HG02763 (cell line): Measurements from ENCODE around the gene ZNF385D.

Experiments used
- ATAC-seq: cut with Tn5 transposase; IDR thresholded peaks from one replicate; pipeline ENCODE4 v1.9.1; 2021; ENCODE audit warnings: mild to moderate bottlenecking, moderate library complexity; ENCODE audit not compliant: unreplicated experiment

Gene ZNF385D

DNA sequence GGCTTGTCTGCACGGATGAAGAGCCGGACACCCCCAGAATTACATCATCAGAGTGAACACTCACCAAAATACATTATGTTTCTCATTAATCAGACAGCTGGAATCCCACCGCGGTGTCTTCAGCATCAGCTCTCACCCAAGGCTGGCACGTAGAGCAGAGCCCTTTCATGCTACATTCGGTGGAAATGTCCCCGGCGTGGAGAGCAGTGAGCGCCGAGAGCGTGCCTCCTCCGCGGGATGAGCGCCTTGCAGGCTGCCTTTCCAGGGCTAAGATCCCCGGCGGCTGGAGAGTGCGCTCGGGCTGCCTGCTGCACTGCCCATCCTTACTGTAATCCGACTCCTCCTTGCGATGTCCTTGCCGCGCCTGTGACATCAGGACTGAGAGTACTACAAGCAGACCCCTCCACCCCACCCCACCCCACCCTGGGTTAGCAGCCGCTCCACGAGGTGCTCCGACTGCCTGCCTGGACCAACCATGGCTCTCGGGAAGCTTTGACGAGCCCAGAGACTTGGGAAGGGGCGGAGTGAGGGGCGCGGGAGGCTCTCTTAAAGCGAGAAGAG lies at the start of gene ZNF385D:
Gene ZNF385D (minus strand): TSS at position 380 of the 561 bp plus-strand sequence. CDS start 294 bp downstream, at position 86.
- no peak for ATAC-seq

- ATAC-seq: no peak
Observed at GRCh38 chr3:21798356-21799088, 47.5 kb upstream of the ZNF385D start.

- ATAC-seq: no peak
Observed at GRCh38 chr3:21795921-21796320, 44.9 kb upstream of the ZNF385D start.

DNA sequence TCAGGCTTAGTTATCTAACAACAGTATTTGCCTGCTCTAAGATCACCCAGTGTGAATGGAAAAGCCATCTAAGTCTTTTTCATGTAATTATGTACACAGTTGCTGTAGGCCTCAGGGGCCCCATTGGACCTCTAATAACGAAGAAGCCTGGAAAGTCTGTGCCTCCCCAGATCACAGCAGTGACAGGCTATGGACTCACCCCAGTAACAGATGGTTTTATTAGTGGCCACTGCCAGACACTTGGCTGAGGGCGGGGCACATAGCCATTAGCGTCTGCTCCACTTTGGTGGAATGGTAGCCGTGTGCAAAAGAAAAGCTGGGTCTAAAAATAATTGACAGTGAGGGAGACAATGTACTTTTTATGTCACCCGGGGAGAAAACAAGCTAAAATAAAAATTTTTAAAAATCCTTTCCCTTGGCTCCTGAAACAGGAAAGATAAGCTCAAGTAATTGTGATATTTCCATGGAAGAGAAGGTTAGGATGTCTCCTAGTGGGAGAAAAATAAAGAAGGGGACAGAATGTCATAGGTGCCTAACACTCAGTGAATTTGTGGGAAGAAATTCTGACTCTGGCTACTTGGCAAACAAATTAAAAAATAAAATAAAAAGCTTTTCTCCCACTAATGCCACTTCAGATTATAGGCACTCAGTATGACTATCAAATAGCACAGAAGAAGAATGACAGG lies 44.3 kb upstream of the ZNF385D start:
- no peak for ATAC-seq

DNA sequence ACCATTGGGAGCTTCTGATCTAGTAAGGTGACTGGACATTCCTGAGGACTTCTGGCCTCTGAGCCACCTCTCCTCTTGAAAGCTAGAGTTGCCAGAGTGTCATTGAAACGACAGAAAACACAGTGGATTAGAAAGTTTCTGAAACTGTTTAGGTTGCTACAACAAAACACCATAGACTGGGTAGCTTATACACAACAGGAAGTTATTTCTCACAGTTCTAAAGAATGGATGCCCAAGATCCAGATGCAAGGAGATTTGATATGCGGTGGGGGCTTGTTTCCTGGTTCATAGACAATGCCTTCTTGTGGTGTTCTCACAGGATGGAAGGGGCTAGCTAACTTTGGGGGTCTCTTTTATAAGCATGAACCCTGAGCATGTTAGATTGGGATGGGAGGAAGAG lies 43.3 kb upstream of the ZNF385D start:
- ATAC-seq: no peak

- ATAC-seq: no peak
Observed at GRCh38 chr3:21792176-21792575, 41.2 kb upstream of the ZNF385D start.

GRCh38 chr3:21791356-21791755 lies 40.3 kb upstream of the ZNF385D start:
- no peak for ATAC-seq

GRCh38 chr3:21790466-21790865 lies 39.5 kb upstream of the ZNF385D start:
- no peak for ATAC-seq

DNA sequence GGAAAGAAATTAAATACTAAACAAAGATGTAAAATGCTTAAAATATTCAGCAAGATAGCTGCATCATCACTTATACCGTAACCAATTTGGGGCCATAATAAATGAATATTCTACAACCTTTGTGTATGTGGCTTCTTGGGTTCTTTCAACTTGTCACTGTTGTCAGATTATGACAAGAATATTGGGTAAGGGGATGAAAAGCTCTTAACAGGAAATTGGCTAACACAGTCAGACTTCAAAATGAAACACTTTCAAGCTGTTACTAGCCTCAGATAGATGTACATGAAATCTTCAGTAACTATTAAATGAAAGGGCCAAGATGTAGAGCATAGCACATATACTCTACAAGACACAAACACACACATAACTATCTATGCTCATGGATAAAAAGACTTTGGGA lies 38.7 kb upstream of the ZNF385D start:
- no peak for ATAC-seq

DNA sequence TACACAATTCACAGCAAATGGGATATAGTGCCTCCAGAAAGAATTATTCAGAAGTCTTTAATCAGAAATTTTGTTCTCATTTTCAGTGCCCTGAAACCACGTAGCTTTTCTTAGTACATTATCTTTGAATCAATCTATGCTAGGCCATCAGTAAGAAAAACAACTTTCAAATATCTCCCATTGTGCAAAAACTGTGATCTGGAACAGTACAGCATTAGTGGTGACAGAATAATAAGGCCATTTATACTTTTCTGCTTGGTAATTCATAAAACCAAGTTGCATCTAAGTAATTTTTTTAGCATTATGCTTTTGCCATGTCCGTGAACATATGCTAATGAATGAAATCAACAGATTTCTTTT lies 35.4 kb upstream of the ZNF385D start:
- ATAC-seq: no peak

- no peak for ATAC-seq
Observed at GRCh38 chr3:21785765-21786437, 34.9 kb upstream of the ZNF385D start.

GRCh38 chr3:21783839-21784238 lies 32.8 kb upstream of the ZNF385D start:
- no peak for ATAC-seq

GRCh38 chr3:21781355-21781754 lies 30.3 kb upstream of the ZNF385D start:
- ATAC-seq: no peak

- ATAC-seq: no peak
Observed at GRCh38 chr3:21779909-21780308, 28.9 kb upstream of the ZNF385D start.

DNA sequence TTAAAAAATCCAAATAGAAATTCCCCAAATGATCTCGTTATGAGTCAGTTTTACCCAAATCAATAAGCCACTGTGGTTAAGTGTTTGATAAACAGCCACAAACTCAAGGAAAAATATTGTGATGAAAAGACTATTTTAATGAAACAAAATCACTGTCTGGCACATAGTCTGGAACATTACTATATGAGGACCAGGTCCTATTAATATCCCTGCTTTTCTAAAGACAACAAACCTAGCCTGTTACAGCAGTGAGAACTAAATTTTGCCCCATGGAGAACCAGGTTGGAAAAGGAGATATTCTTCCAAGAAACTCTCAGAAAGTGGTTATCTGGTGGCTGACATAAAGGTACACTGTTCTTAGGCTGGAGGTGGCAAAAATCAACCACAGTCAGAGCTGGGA lies 27.7 kb upstream of the ZNF385D start:
- ATAC-seq: no peak

GRCh38 chr3:21777821-21778220 lies 26.8 kb upstream of the ZNF385D start:
- no peak for ATAC-seq

DNA sequence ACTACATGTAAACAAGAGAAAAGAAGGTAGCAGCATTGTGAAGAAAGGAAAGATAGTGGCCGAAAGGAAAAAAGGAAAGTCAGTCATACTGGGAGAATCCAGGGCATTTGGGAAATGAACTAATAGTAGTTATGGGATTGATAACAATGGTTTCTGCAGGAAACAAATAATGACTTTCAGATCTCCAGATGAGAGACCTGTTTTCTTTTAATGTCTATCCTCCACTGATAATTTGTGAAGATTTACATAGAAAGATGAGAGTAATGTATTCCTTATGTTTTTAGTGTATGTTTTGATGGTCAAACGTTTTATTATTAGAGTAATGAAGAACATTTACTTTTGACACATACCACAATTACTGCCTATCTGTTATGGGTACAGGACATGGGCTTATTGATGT lies 15.0 kb upstream of the ZNF385D start:
- no peak for ATAC-seq

DNA sequence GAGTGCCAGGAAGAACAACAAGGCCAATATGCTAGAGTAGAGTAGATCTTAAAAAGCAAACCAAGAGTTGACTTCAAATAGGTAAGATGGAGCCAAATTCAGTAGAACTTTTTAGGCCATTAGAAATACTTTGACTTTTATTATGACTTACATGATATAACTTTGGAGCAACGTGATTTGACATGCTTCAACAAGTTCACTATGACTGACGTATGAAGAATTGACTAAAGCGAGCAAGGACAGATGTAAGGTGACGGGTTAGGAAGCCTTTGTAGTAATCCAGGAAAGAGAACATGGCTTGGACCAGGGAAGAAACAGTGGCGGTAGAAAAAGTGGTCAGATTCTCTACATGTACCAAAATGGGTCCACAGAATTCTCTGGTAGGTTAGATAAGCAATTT lies 4.9 kb upstream of the ZNF385D start:
- ATAC-seq: no peak

GRCh38 chr3:21754839-21755238 lies 3.8 kb upstream of the ZNF385D start:
- no peak for ATAC-seq

DNA sequence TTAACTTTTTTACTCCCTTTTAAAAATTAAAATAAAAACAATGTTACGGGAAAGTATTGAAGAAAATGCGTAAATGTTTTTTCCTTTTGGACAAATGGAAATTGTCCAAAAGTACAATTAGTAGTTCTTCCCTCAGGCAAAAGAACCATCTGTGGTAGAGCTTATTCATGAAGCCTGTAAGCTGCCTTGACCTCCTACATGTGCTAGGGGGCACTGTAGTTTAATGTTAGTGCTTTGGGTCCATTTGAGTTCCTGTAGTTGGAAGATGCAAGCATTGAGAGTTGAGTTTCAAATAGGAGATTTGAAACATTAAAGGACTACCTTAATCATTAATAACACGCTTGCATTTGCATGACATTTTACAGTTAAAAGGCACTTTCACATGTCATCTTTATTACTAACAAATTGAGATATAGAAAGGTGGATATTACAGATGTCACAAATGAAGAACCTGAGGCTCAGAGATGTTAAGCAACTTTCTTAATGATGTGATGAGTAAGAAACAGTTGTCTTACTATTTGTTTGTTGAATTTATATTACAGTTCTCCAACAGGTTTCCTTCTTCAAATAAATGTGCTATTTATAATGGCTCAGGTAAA lies 1.8 kb upstream of the ZNF385D start:
- ATAC-seq: no peak

DNA sequence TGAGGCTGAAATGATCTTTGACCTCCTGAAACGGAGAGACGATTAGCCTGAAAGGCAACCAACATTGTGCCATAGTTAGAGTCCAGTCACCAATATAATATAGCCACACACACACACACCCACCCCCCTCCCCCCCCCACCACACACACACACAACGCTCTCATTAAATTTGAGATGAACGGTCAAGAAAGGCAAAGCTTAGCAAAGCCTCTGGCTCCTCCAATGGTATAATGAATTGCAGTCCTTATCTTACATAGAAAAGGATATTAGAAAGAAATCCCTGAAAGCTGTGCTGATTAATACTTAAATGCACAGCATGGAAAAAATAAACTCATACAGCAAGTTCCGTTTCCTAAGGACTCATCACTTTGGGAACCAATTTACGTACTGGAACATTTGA lies 876 bp upstream of the ZNF385D start:
- ATAC-seq: no peak
